Keratinocyte (primary cell): ENCODE measurements around the gene WDR12.

Source experiments
- CTCF ChIP-seq, 3 experiments: IDR thresholded peaks in 1 of 3; conservative IDR thresholded peaks in 1 of 3; optimal IDR thresholded peaks in 1 of 3; 2 replicates in 2 of 3; 3 replicates in 1 of 3; pipeline versions ENCODE3 to v1.5.1; 2011; ENCODE audit warnings: low read length in 3 of 3, mild to moderate bottlenecking in 3 of 3, moderate library complexity in 2 of 3, control low read depth in 1 of 3, inconsistent platforms in 1 of 3; ENCODE audit not compliant: insufficient read depth in 2 of 3; ENCODE audit errors: extremely low read depth in 1 of 3
- EZH2 ChIP-seq: IDR thresholded peaks from one replicate; pipeline ENCODE4 v1.6.1; 2012; ENCODE audit warnings: inconsistent platforms, mild to moderate bottlenecking, low read length, moderate library complexity

DNA sequence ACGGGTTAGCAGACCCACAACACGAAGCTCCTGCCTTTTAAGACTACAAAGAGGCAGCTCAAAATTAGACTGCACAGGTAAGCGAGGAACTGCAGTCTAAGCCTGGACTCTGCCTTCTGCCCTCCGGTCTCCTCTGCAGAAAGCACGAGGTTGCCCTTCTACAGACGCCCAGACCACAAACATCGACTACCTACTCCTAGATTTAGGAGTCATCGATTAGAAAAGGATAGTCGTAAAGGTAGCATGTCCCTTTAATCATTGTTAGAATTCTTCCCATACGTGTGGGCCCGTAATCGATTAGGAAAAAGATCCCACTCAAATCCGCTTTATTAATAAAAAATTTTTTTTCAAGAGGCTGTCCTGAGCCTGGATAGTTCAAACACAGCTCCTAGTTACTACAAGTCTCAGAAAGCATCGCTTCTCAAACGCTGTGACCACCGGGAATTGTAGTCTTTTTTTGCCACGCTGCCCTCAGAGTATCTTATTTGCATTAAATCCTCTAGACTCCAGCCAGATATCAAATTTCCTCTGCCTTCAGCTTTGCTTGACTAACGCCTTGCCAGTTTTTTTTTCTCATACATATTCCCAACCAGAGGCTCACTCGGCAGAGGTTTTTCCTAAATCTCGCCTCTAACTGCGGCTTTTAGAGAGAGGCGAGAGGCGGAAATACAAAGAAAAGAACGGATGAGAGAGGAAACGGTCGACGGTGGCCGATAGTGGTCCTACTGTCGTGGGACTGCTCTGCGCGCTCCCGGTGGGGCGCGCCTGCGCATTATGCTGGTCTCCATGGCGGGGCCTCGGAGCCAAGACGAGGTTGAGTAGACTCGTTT, at the start of gene WDR12, which contains the start of gene CARF:
- TF ChIP-seq CTCF (optimal IDR thresholded peaks at IDR 0.05 in 1 of 3, IDR thresholded peaks at IDR 0.05 in 1 of 3, conservative IDR thresholded peaks at IDR 0.05 in 1 of 3; ENCODE audit: extremely low read depth in 1 of 3, insufficient read depth in 2 of 3, low read length in 3 of 3) (no peak), EZH2 (no peak)
